ENCODE measurements around the gene COL11A1.

The COL11A1 gene

DNA sequence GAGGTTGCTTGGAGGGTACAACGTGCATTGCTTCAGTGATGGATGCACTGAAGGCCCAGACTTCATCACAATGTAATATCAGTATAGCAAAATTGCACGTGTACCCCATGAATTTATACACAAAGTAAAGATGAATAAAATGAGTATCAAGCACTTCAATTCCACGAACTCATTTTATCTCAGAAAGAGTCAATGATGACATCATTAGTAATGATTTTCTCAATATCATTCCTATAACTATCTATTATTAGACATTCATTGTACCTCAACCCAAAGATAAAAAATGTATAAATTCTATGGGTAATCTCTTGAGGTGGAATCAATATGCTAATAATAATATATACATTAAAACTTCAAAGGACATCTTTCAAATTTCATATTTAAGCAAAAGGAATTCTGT is 208.4 kb downstream of the COL11A1 start:
- DNase-seq: no peak
- in situ Hi-C loops (cut with HindIII; ENCODE audit: low pct_ligation_motif_present, low sequenced_read_pairs): no loop called here
- TF ChIP-seq, protein P1, sequence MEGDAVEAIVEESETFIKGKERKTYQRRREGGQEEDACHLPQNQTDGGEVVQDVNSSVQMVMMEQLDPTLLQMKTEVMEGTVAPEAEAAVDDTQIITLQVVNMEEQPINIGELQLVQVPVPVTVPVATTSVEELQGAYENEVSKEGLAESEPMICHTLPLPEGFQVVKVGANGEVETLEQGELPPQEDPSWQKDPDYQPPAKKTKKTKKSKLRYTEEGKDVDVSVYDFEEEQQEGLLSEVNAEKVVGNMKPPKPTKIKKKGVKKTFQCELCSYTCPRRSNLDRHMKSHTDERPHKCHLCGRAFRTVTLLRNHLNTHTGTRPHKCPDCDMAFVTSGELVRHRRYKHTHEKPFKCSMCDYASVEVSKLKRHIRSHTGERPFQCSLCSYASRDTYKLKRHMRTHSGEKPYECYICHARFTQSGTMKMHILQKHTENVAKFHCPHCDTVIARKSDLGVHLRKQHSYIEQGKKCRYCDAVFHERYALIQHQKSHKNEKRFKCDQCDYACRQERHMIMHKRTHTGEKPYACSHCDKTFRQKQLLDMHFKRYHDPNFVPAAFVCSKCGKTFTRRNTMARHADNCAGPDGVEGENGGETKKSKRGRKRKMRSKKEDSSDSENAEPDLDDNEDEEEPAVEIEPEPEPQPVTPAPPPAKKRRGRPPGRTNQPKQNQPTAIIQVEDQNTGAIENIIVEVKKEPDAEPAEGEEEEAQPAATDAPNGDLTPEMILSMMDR (IDR thresholded peaks at IDR 0.05; ENCODE audit: low read depth, low read length, missing control alignments): no peak
- no peak overlapping the region for H3K4me3 ChIP-seq (ENCODE audit: low read depth, low read length)
- no peak overlapping the region for H3K27ac ChIP-seq
- H3K36me3 ChIP-seq (replicated peaks): no peaks in the 10 kb centered on the region
- no peaks in the 10 kb centered on the region for H3K27me3 ChIP-seq (replicated peaks)

DNA sequence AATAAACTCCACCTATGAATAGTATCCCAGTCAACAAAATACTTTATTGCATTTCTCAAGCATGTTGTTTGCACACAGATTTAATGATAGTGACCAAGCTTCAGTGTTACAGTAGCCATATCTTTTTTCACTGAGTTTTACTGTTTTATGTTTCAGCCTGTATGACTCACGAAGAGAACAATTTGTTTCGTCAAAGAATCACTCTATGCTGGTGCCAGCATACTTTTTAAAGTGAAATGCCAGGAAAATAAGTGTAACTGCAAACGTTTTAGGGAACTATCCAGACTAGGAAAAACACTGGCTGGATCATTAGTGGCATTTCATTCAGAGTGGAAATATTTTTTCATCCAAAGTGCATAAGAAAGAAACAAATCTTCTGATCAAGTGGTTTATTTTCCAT is 210.8 kb downstream of the COL11A1 start:
- TF ChIP-seq, protein P1 (IDR thresholded peaks at IDR 0.05; ENCODE audit: low read depth, low read length, missing control alignments): no peak
- in situ Hi-C loops (cut with HindIII; ENCODE audit: low pct_ligation_motif_present, low sequenced_read_pairs): no loop called here
- peak; percentile 34 for DNase-seq
- no peak overlapping the region for H3K4me3 ChIP-seq (ENCODE audit: low read depth, low read length)
- no peak overlapping the region for H3K27ac ChIP-seq
- H3K27me3 ChIP-seq (replicated peaks): no peaks in the 10 kb centered on the region
- H3K36me3 ChIP-seq (replicated peaks): no peaks in the 10 kb centered on the region

DNA sequence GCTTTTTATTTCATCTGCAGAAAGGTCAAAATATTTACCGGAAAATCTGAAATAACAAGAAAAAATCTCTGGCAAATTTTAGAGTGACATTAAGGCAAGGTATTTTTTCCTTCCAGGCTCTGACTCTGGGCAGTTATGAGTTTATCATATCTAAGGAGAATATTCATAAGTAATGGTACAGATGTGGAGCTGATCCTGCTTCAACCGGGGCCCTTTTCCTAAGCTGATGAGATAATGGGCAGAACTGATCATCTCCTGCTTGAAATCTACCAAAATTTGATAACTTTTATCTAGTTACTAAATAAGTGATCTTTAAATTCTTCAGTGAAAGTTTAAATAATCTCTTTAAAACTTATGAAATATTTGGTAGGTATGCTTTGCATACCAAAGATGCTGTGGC is 211.6 kb downstream of the COL11A1 start:
- in situ Hi-C loops (cut with HindIII; ENCODE audit: low pct_ligation_motif_present, low sequenced_read_pairs): no loop called here
- DNase-seq: no peak
- TF ChIP-seq, protein P1 (IDR thresholded peaks at IDR 0.05; ENCODE audit: low read depth, low read length, missing control alignments): no peak
- H3K27me3 ChIP-seq (replicated peaks): no peaks in the 10 kb centered on the region
- H3K36me3 ChIP-seq (replicated peaks): no peaks in the 10 kb centered on the region
- H3K27ac ChIP-seq: no peak overlapping the region
- no peak overlapping the region for H3K4me3 ChIP-seq (ENCODE audit: low read depth, low read length)

DNA sequence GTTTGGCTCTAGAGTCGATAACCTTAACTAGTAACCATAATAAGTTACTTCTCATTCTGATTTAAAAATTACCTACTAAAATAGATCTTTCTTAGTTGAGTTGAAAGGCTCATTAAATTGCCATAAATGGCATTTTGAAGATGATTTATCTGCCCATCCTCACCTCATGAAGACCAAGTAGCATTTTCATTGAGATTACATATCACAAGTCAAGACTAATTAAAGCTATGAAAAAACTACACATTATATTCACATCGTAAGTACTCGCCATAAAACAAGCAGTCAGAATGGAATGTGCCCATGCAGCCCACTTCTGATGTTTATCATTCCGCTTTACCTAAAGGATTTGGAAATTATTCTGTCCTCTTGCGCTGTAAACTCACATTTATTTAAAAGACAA is 212.0 kb downstream of the COL11A1 start:
- in situ Hi-C loops (cut with HindIII; ENCODE audit: low pct_ligation_motif_present, low sequenced_read_pairs): no loop called here
- Histone ChIP-seq H3K4me3 (ENCODE audit: low read depth, low read length) (no peak overlapping the region), H3K27me3 (replicated peaks) (no peaks in the 10 kb centered on the region), H3K36me3 (replicated peaks) (no peaks in the 10 kb centered on the region), H3K27ac (no peak overlapping the region)
- TF ChIP-seq, protein P1 (IDR thresholded peaks at IDR 0.05; ENCODE audit: low read depth, low read length, missing control alignments): no peak
- DNase-seq: no peak

DNA sequence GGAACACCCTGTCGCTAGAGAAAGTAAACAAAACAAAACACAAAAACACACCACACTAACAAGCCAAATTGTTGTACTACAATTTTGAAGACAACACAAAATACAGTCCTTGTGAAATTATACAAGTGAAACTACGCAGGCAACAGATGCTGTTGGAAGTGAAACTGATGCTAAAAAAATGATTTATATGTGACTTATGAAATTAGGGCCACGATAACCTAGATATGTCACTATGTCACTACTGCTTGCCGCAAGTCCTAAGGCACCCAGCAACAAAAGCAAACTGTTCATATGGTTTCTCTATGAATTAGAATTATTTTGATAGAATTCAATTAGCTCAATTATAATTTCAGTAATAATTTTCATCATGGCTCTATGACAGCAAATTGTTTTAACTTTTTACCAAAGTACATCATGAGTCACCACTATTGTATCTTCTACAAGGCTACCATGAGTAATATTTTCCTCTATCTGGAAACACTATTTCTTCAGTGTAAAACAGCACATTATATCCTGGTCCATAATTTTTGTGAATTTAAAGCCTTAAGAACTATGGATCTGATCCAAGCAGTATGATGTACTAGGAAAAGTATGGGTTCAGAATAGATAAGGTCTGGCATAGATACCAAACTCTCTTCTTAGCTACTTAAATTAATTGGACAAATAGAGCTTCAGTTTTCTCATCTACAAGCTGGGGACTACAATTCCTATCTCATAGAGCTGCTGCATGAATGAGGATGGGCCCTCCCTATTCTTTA is 216.3 kb downstream of the COL11A1 start:
- TF ChIP-seq, protein P1 (IDR thresholded peaks at IDR 0.05; ENCODE audit: low read depth, low read length, missing control alignments): no peak
- no peaks in the 10 kb centered on the region for H3K27me3 ChIP-seq (replicated peaks)
- peak overlapping the region; percentile 72 for H3K27ac ChIP-seq
- peak; percentile 16 for DNase-seq
- H3K36me3 ChIP-seq (replicated peaks): no peaks in the 10 kb centered on the region
- no peak overlapping the region for H3K4me3 ChIP-seq (ENCODE audit: low read depth, low read length)
- in situ Hi-C loops (cut with HindIII; ENCODE audit: low pct_ligation_motif_present, low sequenced_read_pairs): no loop called here

DNA sequence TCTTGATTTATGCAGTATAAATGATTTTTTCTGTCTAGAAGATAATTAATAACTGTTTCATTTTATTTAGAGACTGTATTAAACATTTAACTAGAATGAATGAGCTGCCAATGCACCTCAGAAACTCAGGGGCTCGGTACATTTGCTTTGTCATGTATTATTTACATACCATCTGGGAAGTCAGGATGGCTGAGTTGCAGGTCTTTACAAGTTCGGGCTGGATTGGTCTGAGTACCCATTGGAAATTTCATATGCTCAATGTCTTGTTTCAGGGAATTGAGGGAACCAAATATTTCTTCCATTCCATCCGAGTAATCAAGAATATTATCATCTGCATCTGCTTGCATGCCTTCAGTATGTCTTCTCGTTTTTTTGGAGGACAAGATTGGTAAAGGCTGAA is 221.7 kb downstream of the COL11A1 start:
- in situ Hi-C loops (cut with HindIII; ENCODE audit: low pct_ligation_motif_present, low sequenced_read_pairs): no loop called here
- TF ChIP-seq, protein P1 (IDR thresholded peaks at IDR 0.05; ENCODE audit: low read depth, low read length, missing control alignments): no peak
- Histone ChIP-seq H3K36me3 (replicated peaks) (no peaks in the 10 kb centered on the region), H3K27me3 (replicated peaks) (no peaks in the 10 kb centered on the region), H3K4me3 (ENCODE audit: low read depth, low read length) (no peak overlapping the region), H3K27ac (no peak overlapping the region)
- no peak for DNase-seq
